ENCODE measurements around the gene FRMD4A.
"Not testable (repeated sequence)": the region's sequence is repeated elsewhere in the genome, so short reads cannot be mapped to it uniquely, and the experiment has no call there.

Gene FRMD4A

DNA sequence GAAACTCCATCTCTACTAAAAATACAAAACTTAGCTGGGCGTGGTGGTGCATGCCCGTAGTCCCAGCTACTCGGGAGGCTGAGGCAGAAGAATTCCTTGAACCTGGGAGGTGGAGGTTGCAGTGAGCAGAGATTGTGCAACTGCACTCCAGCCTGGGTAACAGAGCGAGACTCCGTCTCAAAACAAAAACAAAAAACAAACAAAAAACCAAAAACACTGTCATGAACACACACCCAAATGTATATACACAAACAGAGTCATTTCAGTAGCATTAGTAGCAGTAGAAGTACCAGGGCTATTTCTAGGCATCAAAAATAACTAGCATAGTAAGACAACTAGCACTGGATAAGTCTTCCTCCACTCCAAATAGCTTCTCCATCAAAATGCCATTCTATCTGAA, 263.1 kb downstream of the FRMD4A start:
- not testable (repeated sequence) for DNase-seq (ENCODE audit: insufficient read length, low spot score); FAIRE-seq

DNA sequence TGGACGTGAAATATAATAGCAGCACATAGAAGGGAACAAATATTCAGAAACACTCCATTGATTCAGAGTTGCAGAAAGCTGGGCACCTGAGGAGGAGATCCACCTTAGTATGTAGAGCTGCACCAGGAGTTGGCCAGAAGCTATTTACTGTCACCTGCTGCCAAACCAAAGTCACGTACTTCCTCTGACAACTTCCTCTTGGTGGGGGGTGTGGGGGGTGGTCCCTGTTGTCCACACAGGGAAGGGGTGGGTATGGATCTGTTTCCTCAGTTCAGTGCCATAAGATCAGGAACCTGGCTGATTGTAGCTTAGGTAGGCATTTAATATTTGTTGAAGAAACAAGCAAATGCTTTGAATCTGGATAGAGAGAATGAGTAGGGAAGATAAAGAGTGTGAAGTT, 264.6 kb downstream of the FRMD4A start:
- FAIRE-seq (no peak), DNase-seq (ENCODE audit: insufficient read length, low spot score) (no peak)

DNA sequence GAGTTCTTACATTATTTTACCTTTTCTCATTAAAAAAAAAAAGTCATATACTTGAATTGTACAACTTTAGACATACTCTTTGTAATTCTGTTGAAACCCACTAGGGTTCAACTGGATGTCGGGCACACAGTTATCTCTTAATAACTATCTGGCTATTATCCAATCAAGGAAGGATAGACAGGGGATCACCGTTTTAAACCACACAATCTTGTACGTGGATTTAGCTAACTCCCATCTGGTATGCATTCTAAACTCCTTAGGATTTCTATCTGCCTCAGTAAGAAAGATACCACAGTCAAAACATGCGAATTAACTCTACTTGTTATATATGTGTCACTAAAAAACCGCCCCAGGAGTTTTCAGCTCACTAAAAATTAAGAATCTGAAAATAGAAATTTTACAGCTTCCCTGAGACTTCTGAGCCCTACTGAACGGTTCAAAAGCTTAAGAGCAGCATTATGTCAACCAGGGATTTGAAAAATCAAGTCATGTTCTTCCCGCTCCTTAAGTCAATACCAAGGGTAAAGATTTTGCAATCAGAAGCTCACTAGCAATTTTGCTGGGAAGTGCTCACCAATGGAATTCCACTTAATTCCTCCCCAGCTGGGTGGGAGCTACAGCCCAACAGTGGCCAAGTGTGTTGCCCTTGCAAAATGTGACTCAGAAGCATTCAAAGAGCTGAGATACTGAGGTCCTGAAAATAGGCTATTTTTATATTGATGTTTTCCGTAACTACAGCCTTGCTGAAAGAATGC, 267.0 kb downstream of the FRMD4A start:
- DNase-seq (ENCODE audit: insufficient read length, low spot score) (no peak), FAIRE-seq (no peak)

DNA sequence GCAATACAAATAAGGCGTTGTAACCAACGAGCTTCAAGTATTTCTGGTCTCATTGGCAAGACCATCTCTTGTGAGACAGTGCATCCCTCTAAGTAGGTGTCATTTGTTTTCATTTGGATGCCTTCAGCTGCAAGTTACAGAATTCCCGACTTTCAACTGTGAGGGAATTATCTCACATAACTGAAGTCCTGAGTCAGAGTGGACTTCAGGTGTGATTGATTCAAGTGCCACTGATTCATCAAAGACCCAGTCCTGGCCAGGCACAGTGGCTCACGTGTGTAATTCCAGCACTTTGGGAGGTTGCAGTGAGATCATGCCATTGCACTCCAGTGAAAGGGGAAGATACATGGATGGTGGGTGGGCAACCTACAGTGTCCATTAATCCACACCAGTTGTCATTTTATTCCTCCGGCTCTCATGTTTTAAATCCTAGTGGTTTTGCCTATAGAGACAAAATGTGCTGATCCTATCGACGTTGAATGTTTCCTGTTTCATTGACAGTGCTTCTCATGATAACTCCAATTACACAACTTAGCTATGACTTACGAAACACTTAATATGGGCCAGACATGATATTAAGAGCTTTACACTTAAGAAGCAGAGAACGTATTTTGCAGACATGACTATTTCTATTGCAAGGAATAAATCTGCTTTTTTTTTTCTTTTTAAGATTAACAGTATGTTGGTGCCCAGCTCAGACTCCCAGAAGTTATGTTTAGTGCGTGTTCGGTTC, 268.0 kb downstream of the FRMD4A start:
- DNase-seq (ENCODE audit: insufficient read length, low spot score) (no peak), FAIRE-seq (no peak)

DNA sequence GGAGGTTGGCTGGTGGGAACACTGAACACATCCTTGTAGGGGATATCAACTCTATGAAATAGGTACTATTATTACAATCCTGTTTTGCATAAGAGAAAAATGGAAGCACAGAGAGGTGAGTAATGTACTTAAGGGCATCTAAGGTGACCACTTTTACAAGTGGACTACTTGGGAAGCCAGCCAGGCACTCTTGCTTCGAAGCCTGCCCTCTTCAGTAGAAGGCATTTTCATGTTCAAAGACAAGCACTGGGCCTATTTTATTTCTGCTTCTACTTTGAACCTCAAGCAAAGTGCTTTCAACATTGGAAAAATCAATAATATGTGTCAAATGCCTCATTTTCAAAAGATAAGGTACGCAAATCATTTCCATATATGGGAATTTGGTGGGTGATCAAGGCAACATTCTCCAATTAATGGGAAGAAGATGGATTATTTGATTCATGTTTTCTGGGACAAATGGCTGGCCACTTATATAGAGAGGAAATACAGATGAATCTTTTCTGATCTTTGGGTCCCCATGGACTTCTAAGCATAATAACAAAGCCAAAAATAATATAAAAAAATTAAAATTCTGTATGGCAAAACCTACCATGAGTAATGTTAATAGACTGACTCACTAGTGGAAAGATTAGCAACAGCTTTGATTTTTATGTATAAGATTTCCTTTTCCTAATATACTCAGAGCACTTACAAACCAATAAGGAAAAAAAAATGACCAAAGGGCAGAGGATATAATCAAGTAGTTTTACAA, 270.2 kb downstream of the FRMD4A start:
- no peak for FAIRE-seq
- DNase-seq (ENCODE audit: insufficient read length, low spot score) = no peak

DNA sequence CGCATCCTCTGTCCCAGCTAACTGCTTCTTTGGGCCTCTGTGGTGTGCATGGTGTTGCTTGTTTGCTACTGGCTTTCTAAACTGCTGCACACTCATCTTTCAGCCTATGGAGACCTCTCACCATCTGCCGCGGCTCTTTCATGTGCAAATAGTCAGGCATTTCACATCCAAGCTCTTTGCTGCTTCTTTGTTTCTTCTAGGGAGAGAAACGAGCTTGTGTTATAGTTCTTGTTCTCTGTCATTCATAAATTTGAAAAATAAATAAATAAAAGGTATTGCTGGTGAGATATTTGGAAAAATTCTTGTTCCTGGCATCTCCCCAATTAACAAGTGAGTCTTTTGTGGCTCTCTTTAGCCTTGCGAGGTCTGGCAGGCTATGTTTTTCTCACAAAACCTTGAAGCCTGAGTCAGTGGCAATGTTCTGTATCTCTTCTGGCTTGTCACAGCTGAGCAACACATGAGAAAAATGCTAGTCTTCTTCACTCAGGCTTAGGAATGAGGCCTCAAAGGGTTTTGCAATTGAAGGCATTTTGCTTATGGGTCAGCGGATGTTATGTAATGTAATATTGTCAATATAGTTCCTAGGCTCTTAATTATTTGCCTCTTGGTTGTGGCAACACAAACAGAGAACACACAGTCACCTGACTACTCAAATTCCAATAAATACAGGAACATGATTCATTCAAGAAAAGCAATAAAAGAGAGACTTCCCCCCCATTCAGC, 274.0 kb downstream of the FRMD4A start:
- DNase-seq (ENCODE audit: insufficient read length, low spot score) (no peak), FAIRE-seq (no peak)

DNA sequence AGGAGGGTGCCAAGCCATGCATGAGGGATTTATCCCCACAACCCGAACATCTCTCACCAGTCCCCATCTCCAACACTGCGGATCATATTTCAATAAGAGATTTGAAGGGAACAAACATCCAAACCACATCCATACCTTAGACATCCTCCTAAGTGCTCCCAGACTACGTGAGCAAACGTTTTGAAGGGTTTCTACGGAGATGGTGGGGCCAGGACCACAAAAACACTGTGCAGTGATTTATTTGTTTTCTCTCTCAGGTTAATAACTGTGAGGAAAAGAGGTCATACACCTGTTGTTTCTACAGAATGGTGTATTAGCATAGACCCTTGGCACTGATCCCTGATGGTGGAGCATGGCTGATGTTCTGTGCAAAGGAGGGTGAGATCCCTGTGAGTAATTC, 277.8 kb downstream of the FRMD4A start:
- FAIRE-seq (no peak), DNase-seq (ENCODE audit: insufficient read length, low spot score) (no peak)

DNA sequence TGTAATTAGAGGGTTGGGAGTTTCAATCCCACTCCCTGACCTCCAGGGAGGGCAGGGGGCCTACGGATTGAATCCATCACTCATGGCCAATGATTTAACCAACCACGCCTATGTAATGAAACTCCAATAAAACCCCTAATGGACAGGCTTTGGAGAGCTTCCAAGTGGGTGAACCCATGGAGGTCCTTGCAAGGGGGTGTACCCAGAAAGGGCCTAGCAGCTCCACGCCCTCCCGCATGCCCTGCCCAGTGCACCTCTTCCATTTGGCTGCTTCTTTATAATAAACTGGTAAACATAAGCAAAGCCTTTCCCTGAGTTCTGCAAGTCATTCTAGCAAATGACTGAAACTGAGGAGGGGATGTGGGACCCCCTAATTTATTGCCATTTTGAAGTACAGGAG, 280.1 kb downstream of the FRMD4A start:
- DNase-seq (ENCODE audit: insufficient read length, low spot score) (no peak), FAIRE-seq (no peak)

DNA sequence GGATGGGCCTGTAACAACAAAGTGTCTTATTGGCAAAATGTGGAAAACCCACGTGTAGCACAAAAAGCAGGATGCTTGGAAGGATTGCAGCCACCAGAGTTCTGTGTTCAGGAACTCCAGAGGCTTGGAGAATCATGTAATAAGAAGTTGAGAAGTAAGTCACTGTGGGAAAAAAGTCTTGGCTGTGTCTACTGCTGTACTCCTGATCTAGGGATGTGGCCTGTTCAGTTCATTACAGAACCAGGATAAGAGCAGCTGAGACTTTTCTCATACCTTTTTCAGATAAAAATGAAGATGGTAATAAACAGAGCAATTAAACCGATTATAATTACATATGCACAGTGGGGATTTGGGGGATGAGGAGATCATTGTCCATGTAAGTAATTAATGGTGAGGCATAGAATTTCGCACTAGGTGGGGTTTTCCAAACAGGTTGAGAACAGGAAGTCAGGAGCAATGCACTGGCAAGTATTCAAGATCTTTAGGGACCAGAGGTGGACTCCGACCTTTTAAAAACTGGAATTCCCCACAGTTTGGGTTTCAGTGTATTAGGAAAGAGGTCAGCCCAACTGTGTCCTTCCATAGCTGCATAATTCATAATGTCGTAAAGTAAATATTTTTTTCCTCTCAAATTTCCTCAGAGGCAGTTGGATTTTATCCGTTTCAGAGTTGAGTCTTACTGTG, 281.7 kb downstream of the FRMD4A start:
- FAIRE-seq (peak; percentile 53), DNase-seq (ENCODE audit: insufficient read length, low spot score) (no peak)

DNA sequence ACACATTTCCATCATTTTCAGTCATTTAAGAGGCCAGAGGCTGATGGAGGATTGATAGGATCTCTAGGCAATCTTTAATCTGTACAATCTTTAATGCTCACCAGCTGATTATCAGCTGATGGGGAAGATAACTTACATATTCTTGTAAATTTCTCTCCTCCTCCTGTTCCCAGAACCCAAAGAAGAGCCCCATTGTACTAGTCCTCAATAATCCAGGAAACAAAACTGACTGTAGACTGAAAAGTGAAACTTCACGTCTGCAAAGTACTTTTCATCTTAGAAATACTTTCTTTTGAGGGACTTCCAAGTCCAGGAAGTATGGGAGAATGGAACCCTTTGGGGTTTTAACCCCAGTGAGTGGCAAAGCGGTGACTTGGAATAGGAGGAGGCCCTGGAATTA, 283.3 kb downstream of the FRMD4A start:
- DNase-seq (ENCODE audit: insufficient read length, low spot score) (no peak), FAIRE-seq (no peak)

DNA sequence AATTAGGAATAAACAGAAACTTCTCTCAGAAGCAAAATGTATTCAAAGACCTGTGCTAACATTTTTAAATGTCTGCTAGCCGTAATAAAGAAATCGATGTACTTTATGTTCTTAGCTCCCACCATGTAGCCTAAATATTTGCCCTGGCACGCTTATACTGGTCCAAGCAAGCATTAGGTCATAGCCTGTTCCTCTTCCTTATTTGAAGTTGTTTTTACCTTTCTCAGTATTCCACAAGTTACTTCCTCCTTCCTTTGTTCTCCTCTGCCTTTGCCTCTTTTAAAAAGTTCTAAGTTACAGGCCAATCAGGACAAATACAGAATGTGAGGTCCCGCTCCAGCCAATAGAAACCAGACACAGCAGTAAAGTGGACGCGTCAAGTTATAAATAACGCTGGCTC, 288.7 kb downstream of the FRMD4A start:
- not testable (repeated sequence) for FAIRE-seq; DNase-seq (ENCODE audit: insufficient read length, low spot score)

DNA sequence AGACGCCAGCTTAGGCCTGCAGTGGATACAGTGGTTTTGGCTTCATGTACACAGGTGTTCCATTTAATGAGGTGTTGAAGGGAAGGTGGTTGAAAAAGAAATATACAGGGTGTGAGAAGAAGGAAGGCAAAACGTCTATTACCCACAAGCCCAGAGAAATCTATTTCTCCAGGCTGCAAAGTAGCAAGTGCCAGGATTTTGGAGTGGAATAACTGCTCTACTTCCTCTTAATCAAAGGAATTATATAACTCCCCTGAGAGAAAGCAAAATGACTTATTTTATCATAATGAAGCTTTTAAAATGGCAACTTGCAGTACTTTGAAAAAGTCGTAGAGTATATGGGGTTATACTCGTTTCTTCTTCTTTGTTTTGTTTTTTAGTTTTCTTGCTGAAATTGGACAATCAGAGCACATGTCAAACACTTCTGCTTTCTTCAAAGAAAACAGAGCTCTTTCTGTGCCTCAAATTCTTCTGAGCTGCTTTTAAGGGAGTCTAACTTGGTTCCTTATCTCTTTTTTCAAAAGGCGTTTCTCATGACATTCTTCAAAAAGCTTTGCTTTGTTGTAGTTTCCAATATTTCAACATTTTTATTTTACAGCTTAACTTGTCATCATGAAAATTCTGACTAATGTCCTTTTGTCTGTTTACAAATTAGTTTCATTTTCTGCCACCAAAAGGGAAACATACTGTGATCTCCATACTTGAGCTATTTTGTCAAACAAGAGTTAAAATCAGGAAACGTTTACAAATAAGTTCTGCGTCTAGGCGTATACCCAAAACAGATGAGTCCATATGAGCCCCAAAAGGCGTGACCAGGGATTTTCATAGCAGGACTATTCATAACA, 289.7 kb downstream of the FRMD4A start:
- FAIRE-seq = no peak

DNA sequence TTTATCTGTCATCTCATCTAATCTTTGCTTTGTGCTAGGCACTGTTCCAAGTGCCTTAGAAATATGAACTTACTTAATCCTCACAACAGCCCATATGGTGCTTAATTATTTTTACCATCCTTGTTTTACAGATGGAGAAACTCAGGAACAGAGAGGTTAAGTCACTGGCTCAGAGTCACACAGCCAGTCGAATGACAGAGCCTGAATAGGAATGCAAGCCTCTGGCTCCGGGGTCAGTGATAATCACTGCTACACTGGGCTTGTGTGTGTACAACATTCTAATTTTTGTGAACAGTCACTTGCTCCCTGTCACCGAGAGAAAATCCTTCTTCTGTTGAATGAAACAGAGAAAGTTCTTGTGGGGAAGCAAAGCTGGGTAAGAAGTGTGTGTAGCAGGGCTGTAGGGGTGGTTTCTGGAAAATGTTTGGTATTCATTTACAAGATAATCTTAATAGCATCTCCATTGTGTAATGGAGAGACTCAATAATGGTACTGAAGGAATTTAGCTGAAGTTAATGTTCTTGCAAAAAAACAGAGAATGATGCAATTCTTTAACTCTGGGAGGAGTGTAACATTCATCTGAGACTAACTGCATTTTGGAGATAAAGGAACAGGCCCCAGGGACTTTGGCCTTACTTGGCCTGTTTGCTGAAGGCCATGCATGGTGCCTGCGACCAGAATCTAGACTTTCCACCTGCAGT, 290.6 kb downstream of the FRMD4A start:
- DNase-seq (ENCODE audit: insufficient read length, low spot score) = no peak
- no peak for FAIRE-seq

More for the DNA sequence above, 289.7 kb downstream of the FRMD4A start:
- DNase-seq (ENCODE audit: insufficient read length, low spot score) = no peak

DNA sequence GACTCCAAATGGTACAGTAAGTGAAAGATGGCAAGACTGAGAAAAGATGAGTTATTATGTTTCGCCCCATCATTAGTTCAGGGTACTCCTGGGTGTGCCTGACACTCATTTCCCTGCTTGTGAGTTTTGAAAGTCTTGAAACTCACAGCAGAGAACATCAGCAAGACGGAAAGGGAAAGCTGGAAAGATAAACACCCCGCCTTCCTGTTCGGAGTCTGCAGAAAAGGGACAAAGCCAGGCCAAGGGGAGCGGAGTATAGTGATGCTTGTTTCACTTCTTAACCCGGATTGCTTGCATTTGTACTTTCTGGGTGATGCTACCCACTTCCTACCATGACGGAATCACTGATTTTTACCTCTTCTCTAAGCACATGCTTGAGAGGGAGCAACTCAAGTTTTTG, 294.5 kb downstream of the FRMD4A start:
- FAIRE-seq (no peak), DNase-seq (ENCODE audit: insufficient read length, low spot score) (no peak)

DNA sequence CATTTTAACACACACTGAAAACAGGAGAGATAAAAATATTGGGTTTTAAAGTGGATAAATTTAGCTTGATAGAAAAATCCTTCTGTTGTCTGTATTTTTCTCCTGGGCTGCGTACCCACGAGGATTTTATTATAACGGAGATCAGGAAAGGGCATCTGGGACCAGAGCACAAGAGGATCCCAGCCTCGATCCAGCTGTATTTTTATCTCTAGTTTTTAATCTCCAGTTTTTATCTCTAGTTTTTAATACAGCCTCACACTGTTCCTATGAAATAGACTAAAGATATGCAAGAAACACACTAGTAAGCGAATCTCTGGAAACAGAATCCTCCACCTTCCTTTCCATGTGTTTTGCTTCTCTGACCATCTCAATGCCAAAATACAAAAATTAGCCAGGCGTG, 295.2 kb downstream of the FRMD4A start:
- DNase-seq (ENCODE audit: insufficient read length, low spot score) (no peak), FAIRE-seq (no peak)

DNA sequence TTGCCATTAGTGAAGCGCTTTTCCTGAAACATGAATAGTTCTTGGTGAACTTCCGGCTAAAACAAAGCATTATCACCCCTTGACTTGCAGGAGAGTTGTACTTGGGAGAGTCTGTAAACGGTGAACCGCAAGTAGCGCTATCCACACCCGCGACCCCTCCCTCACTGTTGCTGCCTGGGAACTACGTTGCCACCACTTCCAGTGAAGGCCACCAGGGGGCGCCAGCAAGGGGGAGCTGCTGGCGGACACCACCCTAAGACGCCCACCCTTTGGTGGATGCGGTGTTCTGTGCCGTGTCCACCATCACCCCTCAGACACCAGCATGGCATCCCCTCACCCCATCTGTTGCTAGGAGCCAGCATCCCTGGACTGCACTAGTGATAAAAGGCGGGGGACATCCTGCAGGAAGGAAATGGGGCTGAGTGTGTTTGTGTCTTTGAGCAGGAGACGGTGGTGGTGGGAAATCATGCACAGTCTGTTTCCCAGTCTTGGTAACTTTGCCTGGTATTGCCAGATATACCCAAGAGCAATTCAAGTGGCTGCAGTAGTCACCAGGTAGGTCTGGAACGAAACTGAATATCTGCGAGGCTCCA, 298.2 kb downstream of the FRMD4A start:
- DNase-seq (ENCODE audit: insufficient read length, low spot score) = no peak

DNA sequence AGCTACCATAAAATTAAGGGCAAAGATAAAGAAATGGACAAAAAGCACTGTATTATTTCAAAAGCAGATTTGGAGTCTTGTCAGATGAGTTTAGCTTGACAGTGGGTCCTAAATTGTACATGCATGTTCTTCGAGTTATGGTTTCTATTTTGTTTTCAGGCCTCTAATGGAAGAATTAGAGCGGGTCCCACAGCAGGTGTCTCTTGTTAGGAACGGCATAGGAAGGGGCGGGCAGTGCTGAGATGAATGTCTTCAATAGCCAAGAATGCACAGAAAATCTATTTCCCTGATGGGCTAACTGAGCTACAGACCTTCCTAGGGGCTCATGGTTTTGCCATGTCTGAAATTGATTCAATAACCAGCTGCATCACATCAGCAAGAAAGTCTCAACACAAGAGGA, 304.4 kb downstream of the FRMD4A start:
- FAIRE-seq (no peak), DNase-seq (ENCODE audit: insufficient read length, low spot score) (no peak)

More for the DNA sequence above, 298.2 kb downstream of the FRMD4A start:
- FAIRE-seq = no peak
